ENCODE results near the gene CX3CL1. TPM values are rescaled to one million over a fixed set of nuclear protein-coding genes. Genes with fewer than 3 reads are reported as not detected.

The CX3CL1 gene
- total and polyA plus RNA-seq, 2 of the 4 experiments (the other 2 are of a cell fraction) = 0.18 to 0.77 TPM

DNA sequence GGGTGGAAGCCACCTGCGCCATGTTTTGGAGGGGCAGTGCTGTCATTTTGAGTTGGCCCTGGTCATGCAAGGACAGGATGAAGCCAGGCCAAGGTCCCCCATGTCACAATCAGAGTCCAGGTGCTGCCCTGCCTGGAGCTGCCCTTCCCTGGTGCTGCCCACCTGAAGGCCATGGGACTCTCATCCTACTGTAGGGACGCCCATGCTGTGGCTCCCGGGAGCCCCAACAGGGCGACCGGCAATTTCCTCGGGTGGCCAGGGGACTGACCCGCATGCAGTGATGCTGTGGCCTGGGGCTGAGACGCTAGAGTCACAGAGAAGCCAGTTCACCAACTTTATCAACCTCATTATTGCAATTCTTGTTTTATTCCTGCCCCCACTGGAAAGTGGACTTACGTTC lies 40.3 kb downstream of the CX3CL1 start:
- no peak overlapping the region for H2AK9ac ChIP-seq (replicated peaks; ENCODE audit: low read depth, low read length, poor library complexity)
- no peak overlapping the region for H2BK120ac ChIP-seq (ENCODE audit: low read depth, low read length)
- no peak for DNase-seq
- no peak overlapping the region for H3K4me3 ChIP-seq (ENCODE audit: insufficient read depth, low read depth, low read length)
- H3K56ac ChIP-seq (ENCODE audit: extremely low read depth, insufficient read depth, low read length) = no peak overlapping the region
- TF ChIP-seq FOS (IDR thresholded peaks at IDR 0.05; ENCODE audit: low read depth, low read length) = no peak
- TF ChIP-seq NFE2L2 (IDR thresholded peaks at IDR 0.05; ENCODE audit: low read depth, low read length) = no peak
- TF ChIP-seq, protein P1, sequence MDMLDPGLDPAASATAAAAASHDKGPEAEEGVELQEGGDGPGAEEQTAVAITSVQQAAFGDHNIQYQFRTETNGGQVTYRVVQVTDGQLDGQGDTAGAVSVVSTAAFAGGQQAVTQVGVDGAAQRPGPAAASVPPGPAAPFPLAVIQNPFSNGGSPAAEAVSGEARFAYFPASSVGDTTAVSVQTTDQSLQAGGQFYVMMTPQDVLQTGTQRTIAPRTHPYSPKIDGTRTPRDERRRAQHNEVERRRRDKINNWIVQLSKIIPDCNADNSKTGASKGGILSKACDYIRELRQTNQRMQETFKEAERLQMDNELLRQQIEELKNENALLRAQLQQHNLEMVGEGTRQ (IDR thresholded peaks at IDR 0.05; ENCODE audit: low read depth, low read length) = no peak
- TF ChIP-seq SMC3 (IDR thresholded peaks at IDR 0.05; ENCODE audit: low read depth, low read length) = no peak
- H3K4me2 ChIP-seq (ENCODE audit: low read depth, low read length) = no peak overlapping the region
- H2BK20ac ChIP-seq (ENCODE audit: low read depth, low read length) = no peak overlapping the region
- no peak overlapping the region for H3K23ac ChIP-seq (ENCODE audit: low read depth, low read length)
- H3K18ac ChIP-seq (ENCODE audit: low read depth, low read length) = no peak overlapping the region
- no peak overlapping the region for H2BK15ac ChIP-seq (ENCODE audit: low read depth, low read length)
- no TSS peak for BruUV-seq (replicated peaks)
- no peaks in the 10 kb centered on the region for H3K9me1 ChIP-seq (ENCODE audit: insufficient read depth, low read length)
- ChIA-PET POLR2A (ENCODE audit: unreplicated experiment) (interaction anchor here (0.6 kb wide), 1 partner anchor 98 kb away, joined by 3 read pairs; no protein-coding TSS in a partner anchor), CTCF (interaction anchor here (1.8 kb wide), 1 partner anchor 10 kb away, joined by 4 read pairs; no protein-coding TSS in a partner anchor)
- H3K27ac ChIP-seq (ENCODE audit: insufficient read depth, low read length) = no peak overlapping the region
- no peak overlapping the region for H3K4ac ChIP-seq (ENCODE audit: low read depth, low read length)
- in situ Hi-C loops (cut with MboI; ENCODE audit: low sequenced_read_pairs) (loop anchor here (10.0 kb wide), 1 partner anchor 328 kb away; no protein-coding TSS in a partner anchor), dilution Hi-C loops (cut with HindIII; ENCODE audit: low sequenced_read_pairs, unreplicated experiment) (no loop called here), intact Hi-C loops (cut with micrococcal nuclease) (no loop called here)
- H2AFZ ChIP-seq (replicated peaks; ENCODE audit: low read length, poor library complexity) = no peak overlapping the region
- H4K8ac ChIP-seq (ENCODE audit: low read depth in 2 of 2, low read length in 2 of 2) = no peak overlapping the region
- H4K5ac ChIP-seq (ENCODE audit: low read depth, low read length) = no peak overlapping the region
- no peak overlapping the region for H2BK5ac ChIP-seq (ENCODE audit: low read depth, low read length, poor library complexity, severe bottlenecking)
- peaks cover 45% of the 10 kb centered on the region for H3K27me3 ChIP-seq (ENCODE audit: control insufficient read depth, insufficient read depth, low read length)
- H3K36me3 ChIP-seq (ENCODE audit: control insufficient read depth, insufficient read depth, low read length) = no peaks in the 10 kb centered on the region
- no peak for ATAC-seq (ENCODE audit: low read depth)
- H4K20me1 ChIP-seq (ENCODE audit: insufficient read depth, low read length) = no peaks in the 10 kb centered on the region
- H3K9me3 ChIP-seq (ENCODE audit: control insufficient read depth, insufficient read depth, low read length) = no peaks in the 10 kb centered on the region
- WGBS, 2 experiments (ENCODE audit: extremely low coverage in 2 of 2, insufficient read length in 1 of 2) = 86% methylated on average over 5 of the region's 9 CpGs; no CpG with 5 or more reads in 1 of the 2 experiments
- no peak overlapping the region for H2AK5ac ChIP-seq (ENCODE audit: low read depth, low read length)
- H3K9ac ChIP-seq (ENCODE audit: low read depth, low read length) = no peak overlapping the region
- no peak overlapping the region for H3K14ac ChIP-seq (replicated peaks; ENCODE audit: low read depth, low read length)
- H3K4me1 ChIP-seq (ENCODE audit: control insufficient read depth, insufficient read depth, low read length) = peaks cover 1% of the 10 kb centered on the region; the same call in 1 of the 2 replicates
- H3K79me1 ChIP-seq (ENCODE audit: low read depth in 1 of 2, low read length in 2 of 2) = no peaks in the 10 kb centered on the region
- H4K91ac ChIP-seq (ENCODE audit: insufficient read depth, low read depth, low read length) = no peak overlapping the region
